Mammary epithelial cell (primary cell): ENCODE data around the gene ITGA11.

ENCODE experiments used
- EZH2 ChIP-seq: IDR thresholded peaks from 2 replicates; pipeline ENCODE4 v1.6.1; 2012; ENCODE audit warnings: low read length, inconsistent platforms, borderline replicate concordance
- TF ChIP-seq, protein P1 (sequence below), 2 donors: IDR thresholded peaks in 1 of 2; conservative IDR thresholded peaks in 1 of 2; 2 replicates each; pipeline ENCODE4 v1.5.1; 2011 to 2012; ENCODE audit warnings: inconsistent platforms in 2 of 2, low read length in 2 of 2, mild to moderate bottlenecking in 2 of 2, control low read depth in 1 of 2, low read depth in 1 of 2; ENCODE audit not compliant: insufficient read depth in 1 of 2; ENCODE audit errors: extremely low read depth in 1 of 2

DNA sequence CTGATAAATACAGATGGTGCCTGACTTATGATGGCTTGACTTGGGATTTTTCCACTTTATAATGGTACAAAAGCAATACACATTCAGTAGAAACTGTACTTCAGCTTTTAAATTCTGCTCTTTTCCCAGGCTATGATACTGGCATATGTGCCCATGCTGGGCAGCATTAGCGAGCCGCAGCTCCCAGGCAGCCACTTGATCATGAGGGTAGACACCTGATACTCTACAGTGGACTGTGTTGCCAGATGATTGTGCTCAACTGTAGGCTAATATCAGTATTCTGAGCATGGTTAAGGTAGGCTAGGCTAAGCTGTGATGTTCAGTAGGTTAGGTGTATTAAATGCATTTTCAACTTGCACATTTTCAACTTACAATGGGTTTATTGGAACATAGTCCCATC is 172.1 kb downstream of the ITGA11 start:
- TF ChIP-seq EZH2 = no peak
- TF ChIP-seq, protein P1, sequence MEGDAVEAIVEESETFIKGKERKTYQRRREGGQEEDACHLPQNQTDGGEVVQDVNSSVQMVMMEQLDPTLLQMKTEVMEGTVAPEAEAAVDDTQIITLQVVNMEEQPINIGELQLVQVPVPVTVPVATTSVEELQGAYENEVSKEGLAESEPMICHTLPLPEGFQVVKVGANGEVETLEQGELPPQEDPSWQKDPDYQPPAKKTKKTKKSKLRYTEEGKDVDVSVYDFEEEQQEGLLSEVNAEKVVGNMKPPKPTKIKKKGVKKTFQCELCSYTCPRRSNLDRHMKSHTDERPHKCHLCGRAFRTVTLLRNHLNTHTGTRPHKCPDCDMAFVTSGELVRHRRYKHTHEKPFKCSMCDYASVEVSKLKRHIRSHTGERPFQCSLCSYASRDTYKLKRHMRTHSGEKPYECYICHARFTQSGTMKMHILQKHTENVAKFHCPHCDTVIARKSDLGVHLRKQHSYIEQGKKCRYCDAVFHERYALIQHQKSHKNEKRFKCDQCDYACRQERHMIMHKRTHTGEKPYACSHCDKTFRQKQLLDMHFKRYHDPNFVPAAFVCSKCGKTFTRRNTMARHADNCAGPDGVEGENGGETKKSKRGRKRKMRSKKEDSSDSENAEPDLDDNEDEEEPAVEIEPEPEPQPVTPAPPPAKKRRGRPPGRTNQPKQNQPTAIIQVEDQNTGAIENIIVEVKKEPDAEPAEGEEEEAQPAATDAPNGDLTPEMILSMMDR (conservative IDR thresholded peaks at IDR 0.05 in 1 of 2, IDR thresholded peaks at IDR 0.05 in 1 of 2; ENCODE audit: extremely low read depth in 1 of 2, insufficient read depth in 1 of 2, low read depth in 1 of 2, low read length in 2 of 2) = no peak
